Keratinocyte (primary cell): Measurements from ENCODE around the gene UCHL5. TPM values are rescaled to one million over a fixed set of nuclear protein-coding genes. Genes with fewer than 3 reads are reported as not detected.
"Not testable (repeated sequence)": the region's sequence is repeated elsewhere in the genome, so short reads cannot be mapped to it uniquely, and the experiment has no call there.

Experiments used
- DNase-seq: peaks from one replicate; pipeline ENCODE4 v3.0.0-alpha.2; 2011; ENCODE audit warnings: low read depth, missing footprints, low spot score
- FAIRE-seq: peaks from 2 replicates; lab custom pipeline; 2011; peaks lifted over from hg19 to GRCh38; lab: Jason Lieb, UNC
- H2AFZ ChIP-seq: 2 replicates; pipeline ENCODE4 v1.6.0; 2012; ENCODE audit warnings: low read length, control low read depth, inconsistent platforms; ENCODE audit not compliant: control insufficient read depth
- H3K27ac ChIP-seq: 2 replicates; pipeline ENCODE4 v1.5.1; 2011; ENCODE audit warnings: low read length; ENCODE audit not compliant: control insufficient read depth, insufficient read depth
- H3K27me3 ChIP-seq: 3 replicates; pipeline ENCODE4 v1.6.0; 2011; ENCODE audit warnings: low read length; ENCODE audit not compliant: control insufficient read depth, insufficient read depth; ENCODE audit errors: extremely low read depth
- H3K36me3 ChIP-seq, 2 experiments: 2 replicates in 1 of 2; 3 replicates in 1 of 2; pipeline ENCODE4 v1.5.1; 2011; ENCODE audit warnings: low read length in 2 of 2, mild to moderate bottlenecking in 1 of 2; ENCODE audit not compliant: control insufficient read depth in 2 of 2, insufficient read depth in 2 of 2; ENCODE audit errors: extremely low read depth in 1 of 2
- H3K4me1 ChIP-seq: 3 replicates; pipeline ENCODE4 v1.5.1; 2011; ENCODE audit warnings: low read length; ENCODE audit not compliant: control insufficient read depth, insufficient read depth; ENCODE audit errors: extremely low read depth
- H3K4me2 ChIP-seq: 3 replicates; pipeline ENCODE4 v1.6.0; 2011; ENCODE audit warnings: low read depth, low read length; ENCODE audit not compliant: control insufficient read depth, insufficient read depth; ENCODE audit errors: extremely low read depth
- H3K4me3 ChIP-seq, 3 experiments: fragments of 200-600 bp in 1 of 3; sonication (generic) in 1 of 3; 2 replicates in 2 of 3; 3 replicates in 1 of 3; pipeline ENCODE4 v1.5.1; 2011 to 2016; ENCODE audit warnings: low read length in 3 of 3, mild to moderate bottlenecking in 3 of 3, control low read depth in 2 of 3, inconsistent platforms in 1 of 3, low read depth in 1 of 3, mixed read lengths in 1 of 3, mixed run types in 1 of 3, moderate library complexity in 1 of 3; ENCODE audit not compliant: control insufficient read depth in 2 of 3, insufficient read depth in 2 of 3; ENCODE audit errors: extremely low read depth in 1 of 3
- H3K79me2 ChIP-seq: 2 replicates; pipeline ENCODE4 v1.6.0; 2012; ENCODE audit warnings: low read length; ENCODE audit not compliant: control insufficient read depth, insufficient read depth
- H3K9ac ChIP-seq: 3 replicates; pipeline ENCODE4 v1.6.0; 2011; ENCODE audit warnings: low read length; ENCODE audit not compliant: control insufficient read depth, insufficient read depth; ENCODE audit errors: extremely low read depth
- H3K9me1 ChIP-seq: 3 replicates; pipeline ENCODE4 v1.6.0; 2011; ENCODE audit warnings: low read length; ENCODE audit not compliant: control insufficient read depth, insufficient read depth; ENCODE audit errors: extremely low read depth
- H3K9me3 ChIP-seq: 2 replicates; pipeline ENCODE4 v1.5.1; 2012; ENCODE audit warnings: low read depth, low read length; ENCODE audit not compliant: control insufficient read depth
- H4K20me1 ChIP-seq: 3 replicates; pipeline ENCODE4 v1.6.0; 2011; ENCODE audit warnings: low read length; ENCODE audit not compliant: control insufficient read depth, insufficient read depth; ENCODE audit errors: extremely low read depth
- EZH2 ChIP-seq: IDR thresholded peaks from one replicate; pipeline ENCODE4 v1.6.1; 2012; ENCODE audit warnings: inconsistent platforms, mild to moderate bottlenecking, low read length, moderate library complexity
- dilution Hi-C: fragments of 300-500 bp; cut with MboI; formaldehyde crosslinking; loops from one replicate; pipeline ENCODE4 v1.7.0; 2020; ENCODE audit warnings: low sequenced_read_pairs; ENCODE audit not compliant: extremely low pct_ligation_motif_present
- polyA plus RNA-seq, 5 experiments: library from polyadenylated mRNA; depleted of rRNA in 3 of 5; stranded (reverse) in 3 of 5; stranded (forward) in 1 of 5; unstranded in 1 of 5; fragments of >200 nt; gene quantifications; 1 replicate in 1 of 5; 2 replicates in 3 of 5; 3 replicates in 1 of 5; pipeline versions ENCODE4 v1.2.1 to v1.2.3, GENCODE V29; 2011 to 2012; ENCODE audit warnings: missing spikeins in 2 of 5, low read depth in 1 of 5, low replicate concordance in 1 of 5
- TF ChIP-seq, protein P1 (sequence below), 3 experiments: IDR thresholded peaks in 1 of 3; conservative IDR thresholded peaks in 1 of 3; optimal IDR thresholded peaks in 1 of 3; 2 replicates in 2 of 3; 3 replicates in 1 of 3; pipeline versions ENCODE3 to v1.5.1; 2011; ENCODE audit warnings: low read length in 3 of 3, mild to moderate bottlenecking in 3 of 3, moderate library complexity in 2 of 3, control low read depth in 1 of 3, inconsistent platforms in 1 of 3; ENCODE audit not compliant: insufficient read depth in 2 of 3; ENCODE audit errors: extremely low read depth in 1 of 3

UCHL5 gene
- polyA plus RNA-seq, 1 donor (not counting 4 experiments of a cell fraction or from before 2014, with no cell fraction given) = 53.7 TPM

DNA sequence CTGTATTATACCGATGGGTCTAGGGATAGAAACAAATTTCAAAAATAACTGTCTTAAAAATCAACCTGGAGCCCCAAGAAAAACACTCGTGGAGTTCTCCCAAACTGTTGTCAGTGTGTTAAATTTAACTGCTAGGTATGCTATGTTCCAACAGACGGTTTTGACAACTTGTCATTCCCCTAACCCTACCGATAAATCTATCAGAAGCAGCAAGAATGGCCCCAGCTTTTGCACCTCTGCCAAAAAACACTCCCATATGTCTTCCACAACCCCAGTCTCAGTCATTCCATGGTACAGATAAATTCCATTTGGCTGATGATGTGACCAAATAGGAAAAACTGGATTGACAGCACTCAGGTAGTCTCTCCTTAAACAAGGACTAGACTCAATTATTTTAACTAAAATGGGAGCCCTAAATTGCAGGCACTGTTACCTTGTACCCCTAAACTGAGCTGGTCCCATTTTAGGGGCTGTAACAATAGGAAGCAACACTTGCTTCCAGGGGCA, 4.9 kb downstream of the UCHL5 start:
- DNase-seq = no peak
- no peaks in the 10 kb centered on the region for H3K9me1 ChIP-seq
- H3K4me1 ChIP-seq = peaks cover 12% of the 10 kb centered on the region
- peaks cover 2 to 7% of the 10 kb centered on the region in 2 experiments for H3K36me3 ChIP-seq
- H3K9ac ChIP-seq = no peak overlapping the region
- FAIRE-seq = no peak
- H3K9me3 ChIP-seq = no peaks in the 10 kb centered on the region
- no peak overlapping the region for H3K4me3 ChIP-seq
- TF ChIP-seq EZH2 = no peak
- TF ChIP-seq, protein P1, sequence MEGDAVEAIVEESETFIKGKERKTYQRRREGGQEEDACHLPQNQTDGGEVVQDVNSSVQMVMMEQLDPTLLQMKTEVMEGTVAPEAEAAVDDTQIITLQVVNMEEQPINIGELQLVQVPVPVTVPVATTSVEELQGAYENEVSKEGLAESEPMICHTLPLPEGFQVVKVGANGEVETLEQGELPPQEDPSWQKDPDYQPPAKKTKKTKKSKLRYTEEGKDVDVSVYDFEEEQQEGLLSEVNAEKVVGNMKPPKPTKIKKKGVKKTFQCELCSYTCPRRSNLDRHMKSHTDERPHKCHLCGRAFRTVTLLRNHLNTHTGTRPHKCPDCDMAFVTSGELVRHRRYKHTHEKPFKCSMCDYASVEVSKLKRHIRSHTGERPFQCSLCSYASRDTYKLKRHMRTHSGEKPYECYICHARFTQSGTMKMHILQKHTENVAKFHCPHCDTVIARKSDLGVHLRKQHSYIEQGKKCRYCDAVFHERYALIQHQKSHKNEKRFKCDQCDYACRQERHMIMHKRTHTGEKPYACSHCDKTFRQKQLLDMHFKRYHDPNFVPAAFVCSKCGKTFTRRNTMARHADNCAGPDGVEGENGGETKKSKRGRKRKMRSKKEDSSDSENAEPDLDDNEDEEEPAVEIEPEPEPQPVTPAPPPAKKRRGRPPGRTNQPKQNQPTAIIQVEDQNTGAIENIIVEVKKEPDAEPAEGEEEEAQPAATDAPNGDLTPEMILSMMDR (optimal IDR thresholded peaks at IDR 0.05 in 1 of 3, IDR thresholded peaks at IDR 0.05 in 1 of 3, conservative IDR thresholded peaks at IDR 0.05 in 1 of 3; ENCODE audit: extremely low read depth in 1 of 3, insufficient read depth in 2 of 3, low read length in 3 of 3) = no peak
- no peaks in the 10 kb centered on the region for H4K20me1 ChIP-seq
- H3K4me2 ChIP-seq = peak overlapping the region; percentile 23
- H3K79me2 ChIP-seq = peaks cover 71% of the 10 kb centered on the region
- dilution Hi-C loops = no loop called here
- H3K27ac ChIP-seq = no peak overlapping the region
- H2AFZ ChIP-seq = no peak overlapping the region
- H3K27me3 ChIP-seq = no peaks in the 10 kb centered on the region

DNA sequence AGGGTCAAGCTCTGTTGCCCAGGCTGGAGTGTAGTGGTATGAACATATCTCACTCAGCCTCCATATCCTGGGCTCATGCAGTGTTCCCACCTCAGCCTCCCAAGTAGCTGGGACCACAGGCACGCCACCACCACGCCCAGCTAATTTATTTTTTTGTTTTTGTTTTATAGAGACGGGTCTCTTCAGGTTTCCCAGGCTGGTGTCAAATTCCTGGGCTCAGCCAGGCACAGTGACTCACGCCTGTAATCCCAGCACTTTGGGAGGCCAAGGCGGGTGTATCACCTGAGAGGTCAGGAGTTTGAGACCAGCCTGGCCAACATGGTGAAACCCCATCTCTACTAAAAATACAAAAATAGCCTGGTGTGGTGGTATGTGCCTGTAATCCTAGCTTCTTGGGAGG, 10.2 kb downstream of the UCHL5 start:
- H3K4me1 ChIP-seq, DNase-seq, H3K4me3 ChIP-seq, dilution Hi-C loops, H3K27ac ChIP-seq, H3K9me3 ChIP-seq, H3K9ac ChIP-seq, H3K9me1 ChIP-seq, H3K27me3 ChIP-seq, H3K4me2 ChIP-seq, H2AFZ ChIP-seq, H4K20me1 ChIP-seq, FAIRE-seq: not testable (repeated sequence)
- H3K36me3 ChIP-seq = peaks cover 3 to 10% of the 10 kb centered on the region in 2 experiments
- peaks cover 22% of the 10 kb centered on the region for H3K79me2 ChIP-seq
